IMR-90 (cell line): ENCODE measurements around the gene FDXR.

ENCODE experiments used
- CEBPB ChIP-seq: IDR thresholded peaks from 2 replicates; pipeline ENCODE4 v1.6.1; 2012; ENCODE audit warnings: low read depth, low read length, improper control_type of control experiment
- MXI1 ChIP-seq: IDR thresholded peaks from 2 replicates; pipeline ENCODE4 v1.6.1; 2012; ENCODE audit warnings: low read depth, mild to moderate bottlenecking, low read length, moderate library complexity, borderline replicate concordance
- POLR2A ChIP-seq: IDR thresholded peaks from 2 replicates; pipeline ENCODE4 v1.6.1; 2012; ENCODE audit warnings: mild to moderate bottlenecking, low read depth, low read length
- RAD21 ChIP-seq: IDR thresholded peaks from 2 replicates; pipeline ENCODE4 v1.6.1; 2012; ENCODE audit warnings: low read length, improper control_type of control experiment
- SMC3 ChIP-seq: fragments of 150-350 bp; IDR thresholded peaks from 2 replicates; pipeline ENCODE4 v1.6.1; 2016; ENCODE audit warnings: low read depth, mild to moderate bottlenecking, antibody characterized with exemption, low read length, moderate library complexity
- TF ChIP-seq, protein P1 (sequence below): conservative IDR thresholded peaks from 2 replicates; pipeline ENCODE4 v1.5.1; 2012; ENCODE audit warnings: mild to moderate bottlenecking, low read depth, low read length, improper control_type of control experiment
- TF ChIP-seq, protein P2 (sequence below): fragments of 150-350 bp; IDR thresholded peaks from 2 replicates; pipeline ENCODE4 v1.6.1; 2017; ENCODE audit warnings: mild to moderate bottlenecking, antibody characterized with exemption, low read length, low read depth

DNA sequence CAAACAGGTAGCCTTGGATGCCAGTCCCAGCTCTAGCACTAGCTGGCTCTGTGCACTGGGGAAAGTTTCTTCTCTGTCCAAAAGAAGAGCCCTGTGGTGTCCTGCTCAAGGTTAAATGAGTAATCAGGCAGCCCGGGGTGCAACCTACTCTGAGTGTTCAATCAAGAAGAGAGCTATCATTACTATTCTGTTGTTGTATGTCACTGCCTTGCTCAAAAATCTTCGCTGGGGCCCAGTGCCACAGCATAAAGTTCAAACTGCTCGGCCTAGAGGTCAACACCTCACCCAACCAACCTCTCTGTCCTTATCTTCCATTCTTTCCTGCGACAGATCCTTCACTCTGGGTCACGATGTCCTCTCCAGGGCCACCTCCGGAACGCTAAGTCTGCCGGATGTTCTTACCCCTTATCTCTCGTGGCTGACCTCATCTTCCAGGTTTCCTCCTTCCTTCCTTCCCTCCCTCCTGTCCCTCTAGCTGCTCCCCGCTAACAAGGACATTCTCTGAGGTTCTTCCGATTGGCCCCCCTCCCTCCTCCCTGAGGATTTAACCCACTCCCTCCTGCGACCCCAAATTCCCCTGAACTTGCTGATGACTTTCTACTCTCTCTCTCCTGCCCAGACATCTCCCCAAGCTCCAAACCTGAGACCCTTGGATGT, 4.4 kb downstream of the FDXR start:
- TF ChIP-seq, protein P1, sequence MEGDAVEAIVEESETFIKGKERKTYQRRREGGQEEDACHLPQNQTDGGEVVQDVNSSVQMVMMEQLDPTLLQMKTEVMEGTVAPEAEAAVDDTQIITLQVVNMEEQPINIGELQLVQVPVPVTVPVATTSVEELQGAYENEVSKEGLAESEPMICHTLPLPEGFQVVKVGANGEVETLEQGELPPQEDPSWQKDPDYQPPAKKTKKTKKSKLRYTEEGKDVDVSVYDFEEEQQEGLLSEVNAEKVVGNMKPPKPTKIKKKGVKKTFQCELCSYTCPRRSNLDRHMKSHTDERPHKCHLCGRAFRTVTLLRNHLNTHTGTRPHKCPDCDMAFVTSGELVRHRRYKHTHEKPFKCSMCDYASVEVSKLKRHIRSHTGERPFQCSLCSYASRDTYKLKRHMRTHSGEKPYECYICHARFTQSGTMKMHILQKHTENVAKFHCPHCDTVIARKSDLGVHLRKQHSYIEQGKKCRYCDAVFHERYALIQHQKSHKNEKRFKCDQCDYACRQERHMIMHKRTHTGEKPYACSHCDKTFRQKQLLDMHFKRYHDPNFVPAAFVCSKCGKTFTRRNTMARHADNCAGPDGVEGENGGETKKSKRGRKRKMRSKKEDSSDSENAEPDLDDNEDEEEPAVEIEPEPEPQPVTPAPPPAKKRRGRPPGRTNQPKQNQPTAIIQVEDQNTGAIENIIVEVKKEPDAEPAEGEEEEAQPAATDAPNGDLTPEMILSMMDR, result no peak
- TF ChIP-seq CEBPB, result no peak
- no peak for TF ChIP-seq POLR2A
- no peak for TF ChIP-seq SMC3
- no peak for TF ChIP-seq RAD21
- TF ChIP-seq MXI1, result no peak
- TF ChIP-seq, protein P2, sequence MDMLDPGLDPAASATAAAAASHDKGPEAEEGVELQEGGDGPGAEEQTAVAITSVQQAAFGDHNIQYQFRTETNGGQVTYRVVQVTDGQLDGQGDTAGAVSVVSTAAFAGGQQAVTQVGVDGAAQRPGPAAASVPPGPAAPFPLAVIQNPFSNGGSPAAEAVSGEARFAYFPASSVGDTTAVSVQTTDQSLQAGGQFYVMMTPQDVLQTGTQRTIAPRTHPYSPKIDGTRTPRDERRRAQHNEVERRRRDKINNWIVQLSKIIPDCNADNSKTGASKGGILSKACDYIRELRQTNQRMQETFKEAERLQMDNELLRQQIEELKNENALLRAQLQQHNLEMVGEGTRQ, result no peak
